ENCODE results near the gene IFNA7.

Gene IFNA7

GRCh38 chr9:21155501-21155900, 46.5 kb downstream of the IFNA7 start:
- Histone ChIP-seq H2AFZ (ENCODE audit: low read depth) (no peak overlapping the region), H3K4me3 (IDR thresholded peaks at IDR 0.05; ENCODE audit: insufficient read depth, low read depth, low read length) (no peak overlapping the region), H3K9ac (no peak overlapping the region), H3K4me2 (no peak overlapping the region), H3K36me3 (ENCODE audit: insufficient read depth) (no peaks in the 10 kb centered on the region), H3K27ac (no peak overlapping the region), H4K20me1 (ENCODE audit: insufficient read depth) (no peaks in the 10 kb centered on the region), H3K79me2 (ENCODE audit: insufficient read depth, low read depth) (no peaks in the 10 kb centered on the region), H3K4me1 (ENCODE audit: low read depth, poor library complexity, severe bottlenecking) (peaks cover 10% of the 10 kb centered on the region), H3K27me3 (ENCODE audit: insufficient read depth, low read depth) (no peaks in the 10 kb centered on the region)
- TF ChIP-seq CTCF (conservative IDR thresholded peaks at IDR 0.05; ENCODE audit: low read depth, low read length) = no peak

GRCh38 chr9:21154018-21154608, 47.9 kb downstream of the IFNA7 start:
- Histone ChIP-seq H3K4me2 (no peak overlapping the region), H3K4me3 (IDR thresholded peaks at IDR 0.05; ENCODE audit: insufficient read depth, low read depth, low read length) (no peak overlapping the region), H3K27ac (no peak overlapping the region), H2AFZ (ENCODE audit: low read depth) (no peak overlapping the region), H3K4me1 (ENCODE audit: low read depth, poor library complexity, severe bottlenecking) (peaks cover 2% of the 10 kb centered on the region), H4K20me1 (ENCODE audit: insufficient read depth) (no peaks in the 10 kb centered on the region), H3K79me2 (ENCODE audit: insufficient read depth, low read depth) (no peaks in the 10 kb centered on the region), H3K36me3 (ENCODE audit: insufficient read depth) (no peaks in the 10 kb centered on the region), H3K27me3 (ENCODE audit: insufficient read depth, low read depth) (no peaks in the 10 kb centered on the region), H3K9ac (no peak overlapping the region)
- TF ChIP-seq CTCF (conservative IDR thresholded peaks at IDR 0.05; ENCODE audit: low read depth, low read length) = no peak; the same call in 1 of the 2 replicates

- Histone ChIP-seq H3K4me1 (ENCODE audit: low read depth, poor library complexity, severe bottlenecking) (peaks cover 2% of the 10 kb centered on the region), H2AFZ (ENCODE audit: low read depth) (no peak overlapping the region), H3K36me3 (ENCODE audit: insufficient read depth) (no peaks in the 10 kb centered on the region), H3K4me3 (IDR thresholded peaks at IDR 0.05; ENCODE audit: insufficient read depth, low read depth, low read length) (no peak overlapping the region), H3K27me3 (ENCODE audit: insufficient read depth, low read depth) (no peaks in the 10 kb centered on the region), H3K9ac (no peak overlapping the region), H4K20me1 (ENCODE audit: insufficient read depth) (no peaks in the 10 kb centered on the region), H3K4me2 (no peak overlapping the region), H3K27ac (no peak overlapping the region), H3K79me2 (ENCODE audit: insufficient read depth, low read depth) (no peaks in the 10 kb centered on the region)
- no peak for TF ChIP-seq CTCF (conservative IDR thresholded peaks at IDR 0.05; ENCODE audit: low read depth, low read length)
Measured at GRCh38 chr9:21153336-21154017, 48.5 kb downstream of the IFNA7 start.
